ENCODE data around the gene ZNF438.
"Not testable (repeated sequence)": the region's sequence is repeated elsewhere in the genome, so short reads cannot be mapped to it uniquely, and the experiment has no call there.

Gene ZNF438

GRCh38 chr10:30985512-30985911, 46.2 kb downstream of the ZNF438 start:
- Histone ChIP-seq H3K36me3 (ENCODE audit: insufficient read depth) (no peaks in the 10 kb centered on the region; the same call in 1 of the 2 replicates), H2AFZ (ENCODE audit: low read depth) (no peak overlapping the region), H4K20me1 (ENCODE audit: insufficient read depth) (no peaks in the 10 kb centered on the region), H3K27ac (no peak overlapping the region), H3K4me1 (ENCODE audit: low read depth, poor library complexity, severe bottlenecking) (no peaks in the 10 kb centered on the region), H3K79me2 (ENCODE audit: insufficient read depth, low read depth) (no peaks in the 10 kb centered on the region), H3K4me2 (no peak overlapping the region), H3K27me3 (ENCODE audit: insufficient read depth, low read depth) (no peaks in the 10 kb centered on the region), H3K9ac (no peak overlapping the region), H3K4me3 (IDR thresholded peaks at IDR 0.05; ENCODE audit: insufficient read depth, low read depth, low read length) (no peak overlapping the region)
- TF ChIP-seq, protein P1, sequence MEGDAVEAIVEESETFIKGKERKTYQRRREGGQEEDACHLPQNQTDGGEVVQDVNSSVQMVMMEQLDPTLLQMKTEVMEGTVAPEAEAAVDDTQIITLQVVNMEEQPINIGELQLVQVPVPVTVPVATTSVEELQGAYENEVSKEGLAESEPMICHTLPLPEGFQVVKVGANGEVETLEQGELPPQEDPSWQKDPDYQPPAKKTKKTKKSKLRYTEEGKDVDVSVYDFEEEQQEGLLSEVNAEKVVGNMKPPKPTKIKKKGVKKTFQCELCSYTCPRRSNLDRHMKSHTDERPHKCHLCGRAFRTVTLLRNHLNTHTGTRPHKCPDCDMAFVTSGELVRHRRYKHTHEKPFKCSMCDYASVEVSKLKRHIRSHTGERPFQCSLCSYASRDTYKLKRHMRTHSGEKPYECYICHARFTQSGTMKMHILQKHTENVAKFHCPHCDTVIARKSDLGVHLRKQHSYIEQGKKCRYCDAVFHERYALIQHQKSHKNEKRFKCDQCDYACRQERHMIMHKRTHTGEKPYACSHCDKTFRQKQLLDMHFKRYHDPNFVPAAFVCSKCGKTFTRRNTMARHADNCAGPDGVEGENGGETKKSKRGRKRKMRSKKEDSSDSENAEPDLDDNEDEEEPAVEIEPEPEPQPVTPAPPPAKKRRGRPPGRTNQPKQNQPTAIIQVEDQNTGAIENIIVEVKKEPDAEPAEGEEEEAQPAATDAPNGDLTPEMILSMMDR (conservative IDR thresholded peaks at IDR 0.05; ENCODE audit: low read depth, low read length) = no peak

DNA sequence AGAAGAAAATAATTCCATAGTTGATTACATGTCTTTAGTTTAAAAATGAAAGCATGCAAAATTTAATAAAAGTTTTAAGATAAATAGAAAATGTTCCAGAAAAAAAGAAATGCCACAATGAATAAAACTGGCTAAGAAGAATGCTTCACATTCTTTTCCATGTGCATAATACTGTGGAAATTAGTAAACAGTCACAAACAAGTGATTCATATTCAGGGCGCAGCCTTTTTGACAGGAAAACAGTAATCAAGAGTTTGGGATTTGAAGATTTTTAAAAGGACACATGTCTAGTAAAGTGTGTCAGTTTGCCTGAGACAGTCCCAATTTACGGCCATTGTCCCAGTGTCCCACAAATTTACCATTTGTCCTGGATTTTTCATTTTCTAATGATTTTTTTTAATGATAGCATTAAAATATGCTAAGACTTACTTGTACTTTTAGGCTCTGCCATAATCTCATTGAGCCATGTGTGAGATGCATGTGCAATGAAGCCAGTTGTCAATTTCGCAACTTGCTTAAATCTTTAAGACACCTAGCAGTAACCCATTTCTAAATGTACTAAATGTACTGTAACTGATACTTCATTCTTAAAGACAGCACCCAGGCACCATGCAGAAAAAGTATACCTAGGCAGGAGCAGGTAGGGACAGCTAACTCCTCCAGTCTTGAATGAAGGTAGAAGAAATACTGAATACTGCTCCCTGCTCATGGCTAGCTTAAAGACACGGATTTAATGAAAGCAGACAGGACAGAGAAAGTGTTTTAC, 46.9 kb downstream of the ZNF438 start:
- H3K4me3 ChIP-seq (IDR thresholded peaks at IDR 0.05; ENCODE audit: insufficient read depth, low read depth, low read length) = no peak overlapping the region
- TF ChIP-seq, protein P1 (conservative IDR thresholded peaks at IDR 0.05; ENCODE audit: low read depth, low read length) = no peak
- H3K79me2 ChIP-seq (ENCODE audit: insufficient read depth, low read depth) = no peaks in the 10 kb centered on the region
- H3K27me3 ChIP-seq (ENCODE audit: insufficient read depth, low read depth) = no peaks in the 10 kb centered on the region
- H4K20me1 ChIP-seq (ENCODE audit: insufficient read depth) = no peaks in the 10 kb centered on the region
- H3K36me3 ChIP-seq (ENCODE audit: insufficient read depth) = no peaks in the 10 kb centered on the region; the same call in 1 of the 2 replicates
- no peaks in the 10 kb centered on the region for H3K4me1 ChIP-seq (ENCODE audit: low read depth, poor library complexity, severe bottlenecking)
- no peak overlapping the region for H2AFZ ChIP-seq (ENCODE audit: low read depth)
- no peak overlapping the region for H3K9ac ChIP-seq
- H3K4me2 ChIP-seq = no peak overlapping the region
- no peak overlapping the region for H3K27ac ChIP-seq

- not testable (repeated sequence) for H3K9ac ChIP-seq; H3K4me2 ChIP-seq; H3K27me3 ChIP-seq (ENCODE audit: insufficient read depth, low read depth); H3K36me3 ChIP-seq (ENCODE audit: insufficient read depth); H4K20me1 ChIP-seq (ENCODE audit: insufficient read depth); H3K4me3 ChIP-seq (IDR thresholded peaks at IDR 0.05; ENCODE audit: insufficient read depth, low read depth, low read length); H3K4me1 ChIP-seq (ENCODE audit: low read depth, poor library complexity, severe bottlenecking); H3K79me2 ChIP-seq (ENCODE audit: insufficient read depth, low read depth); H3K27ac ChIP-seq; H2AFZ ChIP-seq (ENCODE audit: low read depth)
Measured at GRCh38 chr10:30983209-30983608, 48.5 kb downstream of the ZNF438 start.

GRCh38 chr10:30980951-30981616, 50.6 kb downstream of the ZNF438 start:
- Histone ChIP-seq H3K27me3 (ENCODE audit: insufficient read depth, low read depth) (no peaks in the 10 kb centered on the region), H3K27ac (no peak overlapping the region), H3K79me2 (ENCODE audit: insufficient read depth, low read depth) (no peaks in the 10 kb centered on the region), H3K36me3 (ENCODE audit: insufficient read depth) (no peaks in the 10 kb centered on the region), H3K4me3 (IDR thresholded peaks at IDR 0.05; ENCODE audit: insufficient read depth, low read depth, low read length) (no peak overlapping the region), H3K9ac (no peak overlapping the region), H3K4me1 (ENCODE audit: low read depth, poor library complexity, severe bottlenecking) (no peaks in the 10 kb centered on the region), H3K4me2 (no peak overlapping the region), H2AFZ (ENCODE audit: low read depth) (no peak overlapping the region), H4K20me1 (ENCODE audit: insufficient read depth) (no peaks in the 10 kb centered on the region)
- TF ChIP-seq, protein P1 (conservative IDR thresholded peaks at IDR 0.05; ENCODE audit: low read depth, low read length) = no peak

DNA sequence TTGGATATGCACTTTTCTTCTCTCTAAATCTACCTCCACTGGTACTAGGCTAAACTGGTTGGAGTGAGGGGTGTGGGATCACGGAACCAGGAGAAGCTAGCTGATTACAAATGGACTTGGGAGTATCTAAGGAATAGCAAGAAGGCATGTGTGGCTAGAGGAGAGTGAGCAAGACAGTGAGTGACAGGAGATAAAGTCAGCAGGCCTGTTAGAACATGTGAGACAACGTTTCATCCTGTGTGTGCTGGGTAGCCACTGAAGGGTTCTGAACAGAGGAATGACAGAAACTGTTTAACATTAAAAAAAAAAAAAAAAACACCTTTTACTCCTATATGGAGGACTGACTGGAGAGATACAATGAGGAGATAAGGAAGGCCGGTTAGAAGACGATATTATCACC, 51.7 kb downstream of the ZNF438 start:
- H3K36me3 ChIP-seq (ENCODE audit: insufficient read depth) = no peaks in the 10 kb centered on the region
- no peak overlapping the region for H2AFZ ChIP-seq (ENCODE audit: low read depth)
- no peaks in the 10 kb centered on the region for H3K4me1 ChIP-seq (ENCODE audit: low read depth, poor library complexity, severe bottlenecking)
- no peaks in the 10 kb centered on the region for H3K79me2 ChIP-seq (ENCODE audit: insufficient read depth, low read depth)
- H3K27ac ChIP-seq = no peak overlapping the region
- TF ChIP-seq, protein P1 (conservative IDR thresholded peaks at IDR 0.05; ENCODE audit: low read depth, low read length) = no peak
- no peaks in the 10 kb centered on the region for H4K20me1 ChIP-seq (ENCODE audit: insufficient read depth)
- H3K27me3 ChIP-seq (ENCODE audit: insufficient read depth, low read depth) = no peaks in the 10 kb centered on the region
- no peak overlapping the region for H3K9ac ChIP-seq
- H3K4me2 ChIP-seq = no peak overlapping the region
- H3K4me3 ChIP-seq (IDR thresholded peaks at IDR 0.05; ENCODE audit: insufficient read depth, low read depth, low read length) = no peak overlapping the region
